ENCODE data around the gene ST3GAL3. TPM values are rescaled to one million over a fixed set of nuclear protein-coding genes. Genes with fewer than 3 reads are reported as not detected.

The ST3GAL3 gene
- total RNA-seq, 1 experiment from 2014 or later = 8.6 TPM

GRCh38 chr1:43779266-43779665 is 71.9 kb downstream of the ST3GAL3 start:
- Mint-ChIP-seq H3K4me1 (peaks cover 17% of the 10 kb centered on the region), H3K4me3 (no peak overlapping the region), H3K27me3 (ENCODE audit: low read depth) (no peaks in the 10 kb centered on the region; the same call in 1 of the 2 replicates), H3K36me3 (peaks cover 9% of the 10 kb centered on the region; the same call in 1 of the 2 replicates), H3K27ac (no peak overlapping the region), H3K9me3 (peaks cover 23% of the 10 kb centered on the region)
- CTCF ChIA-PET = interaction anchor here (1.0 to 2.1 kb wide), 2 partner anchors 60 to 155 kb away, joined by 3 to 6 read pairs; no protein-coding TSS in a partner anchor
- ATAC-seq (peak; percentile 41), DNase-seq (ENCODE audit: low spot score) (no peak)
- POLR2A ChIA-PET = no interaction called here
- TF ChIP-seq CTCF (IDR thresholded peaks at IDR 0.05) (0 out of 2 replicates have a peak, but pooled peaks have one; percentile 5), ZNF671 (CRISPR knock-in tag; IDR thresholded peaks at IDR 0.05) (no peak), ZNF219 (CRISPR knock-in tag; IDR thresholded peaks at IDR 0.05; ENCODE audit: borderline replicate concordance) (no peak)

GRCh38 chr1:43779805-43780403 is 72.6 kb downstream of the ST3GAL3 start:
- no peak for TF ChIP-seq NR1H2 (CRISPR knock-in tag; IDR thresholded peaks at IDR 0.05)
- Mint-ChIP-seq H3K27ac (no peak overlapping the region), H3K36me3 (peaks cover 9% of the 10 kb centered on the region; the same call in 1 of the 2 replicates), H3K27me3 (ENCODE audit: low read depth) (no peaks in the 10 kb centered on the region; the same call in 1 of the 2 replicates), H3K4me1 (peaks cover 13% of the 10 kb centered on the region), H3K9me3 (peaks cover 23% of the 10 kb centered on the region), H3K4me3 (no peak overlapping the region)
- DNase-seq (ENCODE audit: low spot score) (no peak), ATAC-seq (no peak)
- ChIA-PET CTCF (interaction anchor here (1.8 kb wide), 1 partner anchor 155 kb away, joined by 10 read pairs; no protein-coding TSS in a partner anchor), POLR2A (no interaction called here)

- H3K27me3 Mint-ChIP-seq (ENCODE audit: low read depth) = no peaks in the 10 kb centered on the region; the same call in 1 of the 2 replicates
- CTCF ChIA-PET = interaction anchor here (1.2 to 1.8 kb wide), 2 partner anchors 16 to 153 kb away, joined by 3 to 10 read pairs; no protein-coding TSS in a partner anchor
- TF ChIP-seq ZNF512 (CRISPR knock-in tag; IDR thresholded peaks at IDR 0.05; ENCODE audit: borderline replicate concordance) = no peak
- no peak for TF ChIP-seq ZNF425 (CRISPR knock-in tag; conservative IDR thresholded peaks at IDR 0.05)
- no peak for TF ChIP-seq E2F1 (CRISPR knock-in tag; IDR thresholded peaks at IDR 0.05)
- no peak for TF ChIP-seq CTCF (IDR thresholded peaks at IDR 0.05)
- TF ChIP-seq GABPB1 (CRISPR knock-in tag; IDR thresholded peaks at IDR 0.05) = no peak
- no peak for TF ChIP-seq ZNF219 (CRISPR knock-in tag; IDR thresholded peaks at IDR 0.05; ENCODE audit: borderline replicate concordance)
- no peak for TF ChIP-seq GTF2I (CRISPR knock-in tag; conservative IDR thresholded peaks at IDR 0.05)
- no peak for TF ChIP-seq ZNF121 (CRISPR knock-in tag; IDR thresholded peaks at IDR 0.05)
- no peak for TF ChIP-seq SMAD3 (CRISPR knock-in tag; IDR thresholded peaks at IDR 0.05; ENCODE audit: borderline replicate concordance)
- no peak for TF ChIP-seq USF1 (CRISPR knock-in tag; IDR thresholded peaks at IDR 0.05)
- no peak for TF ChIP-seq ZNF396 (CRISPR knock-in tag; IDR thresholded peaks at IDR 0.05; ENCODE audit: borderline replicate concordance)
- no peak for TF ChIP-seq ZNF263 (CRISPR knock-in tag; IDR thresholded peaks at IDR 0.05; ENCODE audit: low read depth)
- no peak for TF ChIP-seq AFF4 (CRISPR knock-in tag; IDR thresholded peaks at IDR 0.05; ENCODE audit: borderline replicate concordance)
- TF ChIP-seq NR2C2 (CRISPR knock-in tag; IDR thresholded peaks at IDR 0.05) = no peak
These were observed 74.2 kb downstream of the ST3GAL3 start for GRCh38 chr1:43781574-43781973.

More at GRCh38 chr1:43781574-43781973, 74.2 kb downstream of the ST3GAL3 start:
- no peak overlapping the region for H3K4me3 Mint-ChIP-seq
- H3K36me3 Mint-ChIP-seq = peaks cover 9% of the 10 kb centered on the region; the same call in 1 of the 2 replicates
- H3K27ac Mint-ChIP-seq = no peak overlapping the region
- peaks cover 23% of the 10 kb centered on the region for H3K9me3 Mint-ChIP-seq
- POLR2A ChIA-PET = interaction anchor here (0.7 kb wide), 1 partner anchor 584 kb away, joined by 6 read pairs; no protein-coding TSS in a partner anchor
- H3K4me1 Mint-ChIP-seq = peaks cover 13% of the 10 kb centered on the region
- ATAC-seq = no peak
- DNase-seq (ENCODE audit: low spot score) = no peak

Measured in WTC11 (cell line).